Measurements from ENCODE around the gene SYNJ2. TPM values are rescaled to one million over a fixed set of nuclear protein-coding genes. Genes with fewer than 3 reads are reported as not detected.
A peak's percentile ranks its signal among the peaks of the same experiment; 100 is the strongest.

The SYNJ2 gene
- total RNA-seq, 2 experiments from 2014 or later: 28.1 to 29.4 TPM

- peaks cover 2% of the 10 kb centered on the region for H3K9me3 Mint-ChIP-seq
- no peak overlapping the region for H3K27ac Mint-ChIP-seq
- peaks cover 65% of the 10 kb centered on the region for H3K4me1 Mint-ChIP-seq
- H3K4me3 Mint-ChIP-seq: no peak overlapping the region
- no peaks in the 10 kb centered on the region for H3K27me3 Mint-ChIP-seq
- peaks cover 36% of the 10 kb centered on the region for H3K36me3 Mint-ChIP-seq
- DNase-seq: no peak
Measured at GRCh38 chr6:158006821-158007570, 25.3 kb downstream of the SYNJ2 start.

GRCh38 chr6:158008864-158009113, 27.1 kb downstream of the SYNJ2 start:
- peaks cover 56% of the 10 kb centered on the region for H3K4me1 Mint-ChIP-seq
- H3K36me3 Mint-ChIP-seq: peaks cover 39% of the 10 kb centered on the region
- no peak for DNase-seq
- H3K27me3 Mint-ChIP-seq: no peaks in the 10 kb centered on the region
- H3K4me3 Mint-ChIP-seq: no peak overlapping the region
- H3K9me3 Mint-ChIP-seq: peaks cover 2% of the 10 kb centered on the region
- peak overlapping the region; percentile 64 for H3K27ac Mint-ChIP-seq

- no peak for DNase-seq
- H3K4me1 Mint-ChIP-seq: peaks cover 57% of the 10 kb centered on the region
- H3K27ac Mint-ChIP-seq: peak overlapping the region; percentile 64
- H3K9me3 Mint-ChIP-seq: peaks cover 2% of the 10 kb centered on the region
- H3K4me3 Mint-ChIP-seq: peak overlapping the region; percentile 63
- H3K36me3 Mint-ChIP-seq: peaks cover 42% of the 10 kb centered on the region
- H3K27me3 Mint-ChIP-seq: no peaks in the 10 kb centered on the region
Measured at GRCh38 chr6:158009114-158009891, 27.6 kb downstream of the SYNJ2 start.

GRCh38 chr6:158009935-158010585, 28.4 kb downstream of the SYNJ2 start:
- H3K27me3 Mint-ChIP-seq: no peaks in the 10 kb centered on the region
- H3K4me3 Mint-ChIP-seq: no peak overlapping the region
- peaks cover 64% of the 10 kb centered on the region for H3K4me1 Mint-ChIP-seq
- H3K9me3 Mint-ChIP-seq: peaks cover 2% of the 10 kb centered on the region
- peaks cover 49% of the 10 kb centered on the region for H3K36me3 Mint-ChIP-seq
- H3K27ac Mint-ChIP-seq: no peak overlapping the region
- no peak for DNase-seq

GRCh38 chr6:158010591-158011477, 29.2 kb downstream of the SYNJ2 start:
- Mint-ChIP-seq H3K4me3 (no peak overlapping the region), H3K9me3 (peaks cover 2% of the 10 kb centered on the region), H3K27ac (no peak overlapping the region), H3K27me3 (no peaks in the 10 kb centered on the region), H3K36me3 (peaks cover 46% of the 10 kb centered on the region), H3K4me1 (peaks cover 65% of the 10 kb centered on the region)
- no peak for DNase-seq

GRCh38 chr6:158011478-158011920, 29.8 kb downstream of the SYNJ2 start:
- no peak overlapping the region for H3K27ac Mint-ChIP-seq
- peaks cover 2% of the 10 kb centered on the region for H3K9me3 Mint-ChIP-seq
- peaks cover 59% of the 10 kb centered on the region for H3K4me1 Mint-ChIP-seq

GRCh38 chr6:158011980-158012566, 30.4 kb downstream of the SYNJ2 start:
- DNase-seq: no peak
- Mint-ChIP-seq H3K36me3 (peaks cover 40% of the 10 kb centered on the region), H3K9me3 (peaks cover 2% of the 10 kb centered on the region), H3K27ac (no peak overlapping the region), H3K27me3 (no peaks in the 10 kb centered on the region), H3K4me1 (peaks cover 59% of the 10 kb centered on the region), H3K4me3 (no peak overlapping the region)

More at GRCh38 chr6:158011478-158011920, 29.8 kb downstream of the SYNJ2 start:
- H3K4me3 Mint-ChIP-seq: no peak overlapping the region
- no peak for DNase-seq
- peaks cover 40% of the 10 kb centered on the region for H3K36me3 Mint-ChIP-seq
- no peaks in the 10 kb centered on the region for H3K27me3 Mint-ChIP-seq

- Mint-ChIP-seq H3K27ac (peak overlapping the region; percentile 4), H3K4me3 (no peak overlapping the region), H3K4me1 (peaks cover 46% of the 10 kb centered on the region)
Measured at GRCh38 chr6:158013904-158014504, 32.3 kb downstream of the SYNJ2 start.

GRCh38 chr6:158014505-158015187, 33.0 kb downstream of the SYNJ2 start:
- no peak for DNase-seq
- Mint-ChIP-seq H3K4me1 (peaks cover 40% of the 10 kb centered on the region), H3K4me3 (no peak overlapping the region)

More at GRCh38 chr6:158013904-158014504, 32.3 kb downstream of the SYNJ2 start:
- H3K27me3 Mint-ChIP-seq: no peaks in the 10 kb centered on the region
- peaks cover under 1% of the 10 kb centered on the region for H3K9me3 Mint-ChIP-seq
- peaks cover 29% of the 10 kb centered on the region for H3K36me3 Mint-ChIP-seq
- DNase-seq: no peak

GRCh38 chr6:158015188-158015506, 33.5 kb downstream of the SYNJ2 start:
- H3K4me3 Mint-ChIP-seq: no peak overlapping the region
- H3K9me3 Mint-ChIP-seq: no peaks in the 10 kb centered on the region
- H3K4me1 Mint-ChIP-seq: peaks cover 35% of the 10 kb centered on the region
- peaks cover 28% of the 10 kb centered on the region for H3K36me3 Mint-ChIP-seq
- no peaks in the 10 kb centered on the region for H3K27me3 Mint-ChIP-seq
- no peak for DNase-seq
- peak overlapping the region; percentile 66 for H3K27ac Mint-ChIP-seq

More at GRCh38 chr6:158014505-158015187, 33.0 kb downstream of the SYNJ2 start:
- Mint-ChIP-seq H3K27me3 (no peaks in the 10 kb centered on the region), H3K36me3 (peaks cover 24% of the 10 kb centered on the region), H3K27ac (peak overlapping the region; percentile 66), H3K9me3 (no peaks in the 10 kb centered on the region)

- Mint-ChIP-seq H3K36me3 (peaks cover 23% of the 10 kb centered on the region), H3K27ac (no peak overlapping the region), H3K4me3 (no peak overlapping the region), H3K4me1 (peaks cover 21% of the 10 kb centered on the region), H3K9me3 (no peaks in the 10 kb centered on the region), H3K27me3 (no peaks in the 10 kb centered on the region)
- no peak for DNase-seq
Measured at GRCh38 chr6:158016571-158017383, 35.1 kb downstream of the SYNJ2 start.

- Mint-ChIP-seq H3K9me3 (no peaks in the 10 kb centered on the region), H3K4me3 (no peak overlapping the region), H3K4me1 (peaks cover 21% of the 10 kb centered on the region), H3K36me3 (peaks cover 23% of the 10 kb centered on the region), H3K27ac (no peak overlapping the region), H3K27me3 (no peaks in the 10 kb centered on the region)
- no peak for DNase-seq
Measured at GRCh38 chr6:158017621-158018040, 36.0 kb downstream of the SYNJ2 start.

All from activated naive CD8-positive, alpha-beta T cell treated with anti-CD3 and anti-CD28 coated beads for 36 hours (primary cell).